Loucy (cell line): ENCODE data around the gene CHPF.
A peak's percentile ranks its signal among the peaks of the same experiment; 100 is the strongest.

Source experiments
- H2AFZ ChIP-seq: fragments of 200-600 bp; sonication (generic); 2 replicates; pipeline ENCODE4 v1.6.0; 2016; ENCODE audit warnings: antibody characterized with exemption, mild to moderate bottlenecking, low read length, moderate library complexity
- H3F3A ChIP-seq: fragments of 200-600 bp; 2 replicates; pipeline ENCODE4 v1.6.0; 2016; ENCODE audit warnings: antibody characterized with exemption, low read depth, mild to moderate bottlenecking
- H3K27me3 ChIP-seq: fragments of 200-600 bp; sonication (generic); 2 replicates; pipeline ENCODE4 v1.6.1; 2014; ENCODE audit warnings: low read length, mild to moderate bottlenecking; ENCODE audit not compliant: insufficient read depth, poor library complexity, severe bottlenecking
- H3K36me3 ChIP-seq: fragments of 200-600 bp; sonication (generic); 2 replicates; pipeline ENCODE4 v1.6.1; 2016; ENCODE audit warnings: low read length; ENCODE audit not compliant: insufficient read depth
- H3K4me1 ChIP-seq: fragments of 200-600 bp; sonication (generic); 2 replicates; pipeline ENCODE4 v1.5.1; 2014; ENCODE audit warnings: low read length, mild to moderate bottlenecking; ENCODE audit not compliant: insufficient read depth, poor library complexity, severe bottlenecking
- H3K4me2 ChIP-seq: fragments of 200-600 bp; sonication (generic); 2 replicates; pipeline ENCODE4 v1.6.0; 2014; ENCODE audit warnings: antibody characterized with exemption, low read length, low read depth, mild to moderate bottlenecking; ENCODE audit not compliant: poor library complexity, severe bottlenecking
- H3K4me3 ChIP-seq: fragments of 200-600 bp; sonication (generic); 2 replicates; pipeline ENCODE4 v1.5.1; 2014; ENCODE audit warnings: low read length, mild to moderate bottlenecking, mixed read lengths; ENCODE audit not compliant: poor library complexity, severe bottlenecking
- H3K79me2 ChIP-seq: fragments of 200-600 bp; sonication (generic); 2 replicates; pipeline ENCODE4 v1.6.1; 2014; ENCODE audit warnings: low read length; ENCODE audit not compliant: insufficient read depth
- H3K9ac ChIP-seq: fragments of 200-600 bp; sonication (generic); 2 replicates; pipeline ENCODE4 v1.6.0; 2014; ENCODE audit warnings: mild to moderate bottlenecking, low read depth, low read length, moderate library complexity; ENCODE audit not compliant: poor library complexity, severe bottlenecking
- H3K9me2 ChIP-seq: fragments of 200-600 bp; sonication (generic); replicated peaks from 2 replicates; pipeline ENCODE4 v1.6.1; 2016; ENCODE audit warnings: low read depth, low read length, mixed read lengths
- H3K9me3 ChIP-seq: fragments of 200-600 bp; sonication (generic); 2 replicates; pipeline ENCODE4 v1.6.1; 2014; ENCODE audit warnings: mild to moderate bottlenecking, antibody characterized with exemption, low read length, low read depth; ENCODE audit not compliant: insufficient read depth
- H4K20me1 ChIP-seq: fragments of 200-600 bp; sonication (generic); 2 replicates; pipeline ENCODE4 v1.6.0; 2014; ENCODE audit warnings: antibody characterized with exemption, low read length, mild to moderate bottlenecking; ENCODE audit not compliant: insufficient read depth, poor library complexity, severe bottlenecking
- EZH2phosphoT487 ChIP-seq: fragments of 200-600 bp; IDR thresholded peaks from 2 replicates; pipeline ENCODE4 v1.6.1; 2018; ENCODE audit warnings: antibody characterized with exemption, mild to moderate bottlenecking, moderate library complexity, borderline replicate concordance
- TF ChIP-seq, protein P1 (sequence below): fragments of 200-600 bp; sonication (generic); conservative IDR thresholded peaks from 2 replicates; pipeline ENCODE4 v1.5.1; 2014; ENCODE audit warnings: mild to moderate bottlenecking, antibody characterized with exemption, low read length

Gene CHPF

GRCh38 chr2:219501849-219502248 is 41.8 kb downstream of the CHPF start:
- Histone ChIP-seq H3K36me3 (no peaks in the 10 kb centered on the region), H4K20me1 (no peaks in the 10 kb centered on the region), H3K27me3 (no peaks in the 10 kb centered on the region), H3F3A (no peaks in the 10 kb centered on the region), H3K9ac (no peak overlapping the region), H3K79me2 (peaks cover 10% of the 10 kb centered on the region; the same call in 1 of the 2 replicates), H3K4me3 (no peak overlapping the region), H2AFZ (no peak overlapping the region), H3K9me3 (no peaks in the 10 kb centered on the region), H3K4me1 (peaks cover 19% of the 10 kb centered on the region), H3K4me2 (no peak overlapping the region), H3K9me2 (no peaks in the 10 kb centered on the region)
- no peak for TF ChIP-seq EZH2phosphoT487
- TF ChIP-seq, protein P1, sequence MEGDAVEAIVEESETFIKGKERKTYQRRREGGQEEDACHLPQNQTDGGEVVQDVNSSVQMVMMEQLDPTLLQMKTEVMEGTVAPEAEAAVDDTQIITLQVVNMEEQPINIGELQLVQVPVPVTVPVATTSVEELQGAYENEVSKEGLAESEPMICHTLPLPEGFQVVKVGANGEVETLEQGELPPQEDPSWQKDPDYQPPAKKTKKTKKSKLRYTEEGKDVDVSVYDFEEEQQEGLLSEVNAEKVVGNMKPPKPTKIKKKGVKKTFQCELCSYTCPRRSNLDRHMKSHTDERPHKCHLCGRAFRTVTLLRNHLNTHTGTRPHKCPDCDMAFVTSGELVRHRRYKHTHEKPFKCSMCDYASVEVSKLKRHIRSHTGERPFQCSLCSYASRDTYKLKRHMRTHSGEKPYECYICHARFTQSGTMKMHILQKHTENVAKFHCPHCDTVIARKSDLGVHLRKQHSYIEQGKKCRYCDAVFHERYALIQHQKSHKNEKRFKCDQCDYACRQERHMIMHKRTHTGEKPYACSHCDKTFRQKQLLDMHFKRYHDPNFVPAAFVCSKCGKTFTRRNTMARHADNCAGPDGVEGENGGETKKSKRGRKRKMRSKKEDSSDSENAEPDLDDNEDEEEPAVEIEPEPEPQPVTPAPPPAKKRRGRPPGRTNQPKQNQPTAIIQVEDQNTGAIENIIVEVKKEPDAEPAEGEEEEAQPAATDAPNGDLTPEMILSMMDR: no peak

DNA sequence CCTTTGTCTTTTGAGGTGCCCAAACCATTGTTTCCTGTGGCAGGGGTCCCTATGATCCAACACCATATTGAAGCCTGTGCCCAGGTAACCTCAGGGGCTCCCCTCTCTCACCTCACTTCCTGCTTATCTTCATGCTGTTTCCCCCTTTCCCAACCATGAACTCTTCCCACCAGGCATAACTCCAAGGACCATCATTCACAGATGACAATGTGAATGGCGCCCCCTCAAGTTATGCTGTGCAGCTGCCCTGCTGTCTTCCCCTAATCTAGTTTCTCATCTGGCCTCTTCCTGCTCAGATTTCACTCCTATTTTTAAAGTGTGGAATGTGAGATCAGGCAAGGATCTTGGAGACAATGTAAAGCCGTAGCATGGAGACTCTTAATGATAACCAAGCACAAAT is 43.5 kb downstream of the CHPF start:
- H3K9me3 ChIP-seq: no peaks in the 10 kb centered on the region
- H2AFZ ChIP-seq: no peak overlapping the region
- no peaks in the 10 kb centered on the region for H3K9me2 ChIP-seq
- no peak for TF ChIP-seq EZH2phosphoT487
- TF ChIP-seq, protein P1: peak; percentile 73
- peak overlapping the region; percentile 86 for H3K4me2 ChIP-seq
- H3K4me1 ChIP-seq: peaks cover 22% of the 10 kb centered on the region
- H3K27me3 ChIP-seq: no peaks in the 10 kb centered on the region
- H4K20me1 ChIP-seq: no peaks in the 10 kb centered on the region
- H3K4me3 ChIP-seq: peak overlapping the region; percentile 93
- no peaks in the 10 kb centered on the region for H3K36me3 ChIP-seq
- H3K9ac ChIP-seq: peak overlapping the region; percentile 93
- H3F3A ChIP-seq: no peaks in the 10 kb centered on the region
- peaks cover 10% of the 10 kb centered on the region; the same call in 1 of the 2 replicates for H3K79me2 ChIP-seq

- H3K9me3 ChIP-seq: no peaks in the 10 kb centered on the region
- peaks cover 24% of the 10 kb centered on the region for H3K4me1 ChIP-seq
Measured at GRCh38 chr2:219499555-219499954, 44.1 kb downstream of the CHPF start.

DNA sequence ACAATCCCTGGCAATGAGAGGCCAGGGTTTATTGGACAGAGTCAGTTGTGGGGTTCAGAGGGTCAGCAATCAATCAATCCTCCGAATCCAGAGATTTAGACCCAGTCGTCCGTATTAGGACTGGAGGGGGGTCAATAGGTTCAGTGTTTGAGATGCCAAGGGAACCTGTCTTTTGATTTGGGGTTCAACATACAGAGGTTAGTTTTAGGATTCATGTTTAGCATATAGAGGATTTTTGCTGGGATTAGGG is 44.6 kb downstream of the CHPF start:
- Histone ChIP-seq H4K20me1 (no peaks in the 10 kb centered on the region), H3F3A (no peaks in the 10 kb centered on the region), H3K36me3 (no peaks in the 10 kb centered on the region), H3K79me2 (peaks cover 10% of the 10 kb centered on the region; the same call in 1 of the 2 replicates), H3K9me2 (no peaks in the 10 kb centered on the region), H3K9me3 (no peaks in the 10 kb centered on the region), H3K4me2 (peak overlapping the region; percentile 86), H3K4me3 (peak overlapping the region; percentile 93), H3K9ac (peak overlapping the region; percentile 93), H3K4me1 (peaks cover 24% of the 10 kb centered on the region), H2AFZ (peak overlapping the region; percentile 66; the same call in 1 of the 2 replicates), H3K27me3 (no peaks in the 10 kb centered on the region)
- no peak for TF ChIP-seq EZH2phosphoT487
- TF ChIP-seq, protein P1: no peak

More at GRCh38 chr2:219499555-219499954, 44.1 kb downstream of the CHPF start:
- Histone ChIP-seq H3K79me2 (peaks cover 10% of the 10 kb centered on the region; the same call in 1 of the 2 replicates), H3F3A (no peaks in the 10 kb centered on the region), H2AFZ (no peak overlapping the region), H4K20me1 (no peaks in the 10 kb centered on the region), H3K4me2 (peak overlapping the region; percentile 86), H3K4me3 (peak overlapping the region; percentile 93), H3K27me3 (no peaks in the 10 kb centered on the region), H3K9ac (peak overlapping the region; percentile 93), H3K9me2 (no peaks in the 10 kb centered on the region), H3K36me3 (no peaks in the 10 kb centered on the region)
- TF ChIP-seq EZH2phosphoT487: no peak
